ENCODE data around the gene PMS2.

DNA sequence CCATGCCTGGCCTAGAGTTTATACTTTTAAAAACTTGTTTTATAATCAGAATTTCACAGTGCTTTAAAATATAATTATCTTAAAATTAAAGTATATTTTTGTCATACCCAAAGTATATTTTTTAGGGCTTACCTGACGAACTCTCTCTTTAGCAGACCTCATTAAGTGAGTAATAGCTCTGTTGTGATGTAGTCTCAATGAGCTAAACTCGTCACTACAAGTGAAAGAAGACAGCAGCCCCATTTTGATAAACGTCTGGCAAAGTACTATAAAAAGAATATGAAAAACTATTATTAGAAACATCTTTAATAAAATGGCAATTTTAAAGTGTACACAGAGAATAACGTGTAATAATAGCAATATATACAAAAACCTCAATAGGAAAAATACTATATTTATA is 40.9 kb upstream of the PMS2 start:
- TF ChIP-seq, protein P1, sequence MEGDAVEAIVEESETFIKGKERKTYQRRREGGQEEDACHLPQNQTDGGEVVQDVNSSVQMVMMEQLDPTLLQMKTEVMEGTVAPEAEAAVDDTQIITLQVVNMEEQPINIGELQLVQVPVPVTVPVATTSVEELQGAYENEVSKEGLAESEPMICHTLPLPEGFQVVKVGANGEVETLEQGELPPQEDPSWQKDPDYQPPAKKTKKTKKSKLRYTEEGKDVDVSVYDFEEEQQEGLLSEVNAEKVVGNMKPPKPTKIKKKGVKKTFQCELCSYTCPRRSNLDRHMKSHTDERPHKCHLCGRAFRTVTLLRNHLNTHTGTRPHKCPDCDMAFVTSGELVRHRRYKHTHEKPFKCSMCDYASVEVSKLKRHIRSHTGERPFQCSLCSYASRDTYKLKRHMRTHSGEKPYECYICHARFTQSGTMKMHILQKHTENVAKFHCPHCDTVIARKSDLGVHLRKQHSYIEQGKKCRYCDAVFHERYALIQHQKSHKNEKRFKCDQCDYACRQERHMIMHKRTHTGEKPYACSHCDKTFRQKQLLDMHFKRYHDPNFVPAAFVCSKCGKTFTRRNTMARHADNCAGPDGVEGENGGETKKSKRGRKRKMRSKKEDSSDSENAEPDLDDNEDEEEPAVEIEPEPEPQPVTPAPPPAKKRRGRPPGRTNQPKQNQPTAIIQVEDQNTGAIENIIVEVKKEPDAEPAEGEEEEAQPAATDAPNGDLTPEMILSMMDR (IDR thresholded peaks at IDR 0.05 in 2 of 3, conservative IDR thresholded peaks at IDR 0.05 in 1 of 3; ENCODE audit: borderline replicate concordance in 1 of 3, insufficient read depth in 1 of 3, low read depth in 2 of 3, low read length in 2 of 3) = no peak
- TF ChIP-seq, protein P2, sequence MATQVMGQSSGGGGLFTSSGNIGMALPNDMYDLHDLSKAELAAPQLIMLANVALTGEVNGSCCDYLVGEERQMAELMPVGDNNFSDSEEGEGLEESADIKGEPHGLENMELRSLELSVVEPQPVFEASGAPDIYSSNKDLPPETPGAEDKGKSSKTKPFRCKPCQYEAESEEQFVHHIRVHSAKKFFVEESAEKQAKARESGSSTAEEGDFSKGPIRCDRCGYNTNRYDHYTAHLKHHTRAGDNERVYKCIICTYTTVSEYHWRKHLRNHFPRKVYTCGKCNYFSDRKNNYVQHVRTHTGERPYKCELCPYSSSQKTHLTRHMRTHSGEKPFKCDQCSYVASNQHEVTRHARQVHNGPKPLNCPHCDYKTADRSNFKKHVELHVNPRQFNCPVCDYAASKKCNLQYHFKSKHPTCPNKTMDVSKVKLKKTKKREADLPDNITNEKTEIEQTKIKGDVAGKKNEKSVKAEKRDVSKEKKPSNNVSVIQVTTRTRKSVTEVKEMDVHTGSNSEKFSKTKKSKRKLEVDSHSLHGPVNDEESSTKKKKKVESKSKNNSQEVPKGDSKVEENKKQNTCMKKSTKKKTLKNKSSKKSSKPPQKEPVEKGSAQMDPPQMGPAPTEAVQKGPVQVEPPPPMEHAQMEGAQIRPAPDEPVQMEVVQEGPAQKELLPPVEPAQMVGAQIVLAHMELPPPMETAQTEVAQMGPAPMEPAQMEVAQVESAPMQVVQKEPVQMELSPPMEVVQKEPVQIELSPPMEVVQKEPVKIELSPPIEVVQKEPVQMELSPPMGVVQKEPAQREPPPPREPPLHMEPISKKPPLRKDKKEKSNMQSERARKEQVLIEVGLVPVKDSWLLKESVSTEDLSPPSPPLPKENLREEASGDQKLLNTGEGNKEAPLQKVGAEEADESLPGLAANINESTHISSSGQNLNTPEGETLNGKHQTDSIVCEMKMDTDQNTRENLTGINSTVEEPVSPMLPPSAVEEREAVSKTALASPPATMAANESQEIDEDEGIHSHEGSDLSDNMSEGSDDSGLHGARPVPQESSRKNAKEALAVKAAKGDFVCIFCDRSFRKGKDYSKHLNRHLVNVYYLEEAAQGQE (IDR thresholded peaks at IDR 0.05; ENCODE audit: low read depth) = no peak
